ENCODE results near the gene KRTAP5-4.

The KRTAP5-4 gene

GRCh38 chr11:1574238-1574932 is 47.6 kb downstream of the KRTAP5-4 start:
- TF ChIP-seq, protein P1, sequence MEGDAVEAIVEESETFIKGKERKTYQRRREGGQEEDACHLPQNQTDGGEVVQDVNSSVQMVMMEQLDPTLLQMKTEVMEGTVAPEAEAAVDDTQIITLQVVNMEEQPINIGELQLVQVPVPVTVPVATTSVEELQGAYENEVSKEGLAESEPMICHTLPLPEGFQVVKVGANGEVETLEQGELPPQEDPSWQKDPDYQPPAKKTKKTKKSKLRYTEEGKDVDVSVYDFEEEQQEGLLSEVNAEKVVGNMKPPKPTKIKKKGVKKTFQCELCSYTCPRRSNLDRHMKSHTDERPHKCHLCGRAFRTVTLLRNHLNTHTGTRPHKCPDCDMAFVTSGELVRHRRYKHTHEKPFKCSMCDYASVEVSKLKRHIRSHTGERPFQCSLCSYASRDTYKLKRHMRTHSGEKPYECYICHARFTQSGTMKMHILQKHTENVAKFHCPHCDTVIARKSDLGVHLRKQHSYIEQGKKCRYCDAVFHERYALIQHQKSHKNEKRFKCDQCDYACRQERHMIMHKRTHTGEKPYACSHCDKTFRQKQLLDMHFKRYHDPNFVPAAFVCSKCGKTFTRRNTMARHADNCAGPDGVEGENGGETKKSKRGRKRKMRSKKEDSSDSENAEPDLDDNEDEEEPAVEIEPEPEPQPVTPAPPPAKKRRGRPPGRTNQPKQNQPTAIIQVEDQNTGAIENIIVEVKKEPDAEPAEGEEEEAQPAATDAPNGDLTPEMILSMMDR (IDR thresholded peaks at IDR 0.05; ENCODE audit: insufficient read depth, low read length, missing control alignments): peak; percentile 79
- no peak for DNase-seq (ENCODE audit: low read depth, low spot score)
- ChIA-PET CTCF (interaction anchor here (0.6 to 7.2 kb wide), 41 partner anchors 9 to 727 kb away, joined by 3 to 266 read pairs (median 4); partner anchors contain the start of genes KRTAP5-3 and KRTAP5-5), POLR2A (interaction anchor here (0.6 to 0.9 kb wide), 3 partner anchors 28 to 503 kb away, joined by 3 read pairs; partner anchors contain the start of gene TOLLIP)
- no peak overlapping the region for H3K4me3 ChIP-seq (ENCODE audit: low read depth, low read length)

GRCh38 chr11:1573903-1574237 is 48.1 kb downstream of the KRTAP5-4 start:
- DNase-seq (ENCODE audit: low read depth, low spot score): no peak
- H3K4me3 ChIP-seq (ENCODE audit: low read depth, low read length): no peak overlapping the region
- TF ChIP-seq, protein P1 (IDR thresholded peaks at IDR 0.05; ENCODE audit: insufficient read depth, low read length, missing control alignments): no peak
- POLR2A ChIA-PET: interaction anchor here (0.6 to 1.1 kb wide), 5 partner anchors 9 to 503 kb away, joined by 3 read pairs; no protein-coding TSS in a partner anchor
- CTCF ChIA-PET: interaction anchor here (1.0 to 7.2 kb wide), 18 partner anchors 10 to 531 kb away, joined by 3 to 266 read pairs (median 7); partner anchors contain the start of gene KRTAP5-3

- no peak overlapping the region for H3K4me3 ChIP-seq (ENCODE audit: low read depth, low read length)
- no peak for DNase-seq (ENCODE audit: low read depth, low spot score)
- TF ChIP-seq, protein P1 (IDR thresholded peaks at IDR 0.05; ENCODE audit: insufficient read depth, low read length, missing control alignments): no peak
- CTCF ChIA-PET: interaction anchor here (1.0 to 7.2 kb wide), 13 partner anchors 9 to 532 kb away, joined by 3 to 266 read pairs (median 9); partner anchors contain the start of gene KRTAP5-3
- POLR2A ChIA-PET: interaction anchor here (0.6 to 1.1 kb wide), 3 partner anchors 8 to 263 kb away, joined by 3 read pairs; no protein-coding TSS in a partner anchor
Measured at GRCh38 chr11:1573077-1573902, 48.6 kb downstream of the KRTAP5-4 start.

DNA sequence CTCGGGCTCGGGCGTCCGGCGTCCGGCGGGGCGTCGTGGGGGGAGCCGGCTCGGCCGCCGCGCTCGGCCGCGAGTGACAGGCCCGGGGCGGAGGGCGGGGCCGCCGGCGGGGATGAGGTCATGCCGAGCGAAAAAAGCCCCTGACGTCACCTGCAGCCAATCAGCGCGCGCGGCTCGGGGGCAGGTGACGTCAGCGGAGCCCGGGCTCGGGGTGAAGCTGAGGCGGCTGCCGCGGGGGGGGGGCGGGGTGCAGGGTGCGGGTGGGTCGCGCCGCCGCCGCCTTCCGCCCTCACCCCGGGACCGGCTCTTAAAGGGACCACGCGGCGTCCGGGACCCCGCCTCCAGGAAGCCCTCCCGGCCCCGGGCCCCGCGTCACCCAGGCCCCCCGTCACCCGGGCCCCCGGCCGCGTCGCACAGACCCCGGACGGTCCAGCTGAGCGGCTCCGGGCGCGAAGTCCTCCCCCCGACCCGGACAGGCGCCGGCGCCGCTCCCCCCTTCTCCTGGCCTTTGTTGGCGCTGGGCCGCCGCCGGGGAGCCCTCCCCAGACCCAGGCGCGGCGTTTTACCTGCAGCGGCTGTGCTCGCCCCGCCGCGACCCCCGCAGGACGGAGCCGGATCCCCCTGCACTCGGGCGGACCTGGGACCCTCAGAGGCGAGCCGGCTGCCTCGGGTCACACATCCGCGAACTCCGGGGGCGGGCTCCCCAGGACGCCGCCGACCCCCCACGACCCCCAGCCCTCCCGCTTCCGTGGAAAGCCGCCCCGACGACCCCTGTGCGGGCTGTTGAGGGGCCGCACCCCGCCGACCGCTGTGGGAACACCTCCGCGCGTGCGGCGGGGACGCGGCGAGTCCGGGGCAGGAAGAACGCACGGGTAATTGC is 49.5 kb downstream of the KRTAP5-4 start, which contains the start of gene DUSP8:
DUSP8 (minus strand) TSS at position 75 of the 880 bp plus-strand sequence. CDS start 6,445 bp downstream, outside the sequence.
- CTCF ChIA-PET: interaction anchor here (1.0 to 7.2 kb wide), 8 partner anchors 8 to 51 kb away, joined by 3 to 266 read pairs (median 14); no protein-coding TSS in a partner anchor
- peak within 1 kb of the TSS; percentile 63 for H3K4me3 ChIP-seq (ENCODE audit: low read depth, low read length)
- DNase-seq (ENCODE audit: low read depth, low spot score): no peak
- POLR2A ChIA-PET: interaction anchor here (1.1 kb wide), 1 partner anchor 8 kb away, joined by 3 read pairs; no protein-coding TSS in a partner anchor
- TF ChIP-seq, protein P1 (IDR thresholded peaks at IDR 0.05; ENCODE audit: insufficient read depth, low read length, missing control alignments): no peak

GRCh38 chr11:1571760-1572196 is 50.2 kb downstream of the KRTAP5-4 start:
- CTCF ChIA-PET: interaction anchor here (1.1 to 3.8 kb wide), 2 partner anchors 14 to 26 kb away, joined by 3 to 19 read pairs; no protein-coding TSS in a partner anchor
- DNase-seq (ENCODE audit: low read depth, low spot score): no peak
- H3K4me3 ChIP-seq (ENCODE audit: low read depth, low read length): peak overlapping the region; percentile 63
- TF ChIP-seq, protein P1 (IDR thresholded peaks at IDR 0.05; ENCODE audit: insufficient read depth, low read length, missing control alignments): no peak
- POLR2A ChIA-PET: no interaction called here

All from AG04449 (cell line).